C4-2B (cell line): Measurements from ENCODE around the gene AP2A2.

Source experiments
- CTCF ChIP-seq: fragments of 450-650 bp; conservative IDR thresholded peaks from 2 replicates; pipeline ENCODE4 v1.5.1; 2017; ENCODE audit warnings: mild to moderate bottlenecking
- ZFX ChIP-seq: fragments of 450-650 bp; IDR thresholded peaks from 2 replicates; pipeline ENCODE4 v1.6.1; 2017

DNA sequence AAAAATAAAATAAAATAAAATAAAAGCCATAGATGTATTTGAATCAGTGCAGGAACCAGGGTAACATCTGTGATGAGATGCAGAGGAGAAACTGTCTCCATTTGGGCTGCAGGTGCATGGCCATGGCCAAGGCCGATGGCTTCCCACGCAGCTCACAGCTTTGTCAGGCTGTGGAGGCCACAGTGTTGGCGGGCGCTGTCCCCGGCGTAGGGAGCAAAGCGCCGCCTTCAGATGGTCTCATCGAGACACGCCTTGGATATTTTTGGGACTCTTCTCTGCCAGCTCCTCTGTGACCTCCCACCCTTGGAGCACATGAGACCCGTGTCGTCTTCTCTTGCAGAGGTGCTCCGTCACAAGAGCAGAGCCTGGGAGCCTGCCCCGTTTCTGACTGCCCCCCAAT, 72.2 kb downstream of the AP2A2 start:
- no peak for TF ChIP-seq CTCF
- no peak for TF ChIP-seq ZFX
